Gastrocnemius medialis (tissue), 4 donors: Measurements from ENCODE around the gene PICK1. TPM values are rescaled to one million over a fixed set of nuclear protein-coding genes. Genes with fewer than 3 reads are reported as not detected.
"Not testable (repeated sequence)": the region's sequence is repeated elsewhere in the genome, so short reads cannot be mapped to it uniquely, and the experiment has no call there.

Experiments
- ATAC-seq, 2 donors: fragments of 150-250 bp; one replicate each; pipeline ENCODE4 v1.9.1; 2016
- DNase-seq, 2 donors: peaks; one replicate each; pipeline ENCODE4 v3.0.0-alpha.2; 2019
- H3K27ac ChIP-seq, 4 donors: fragments of 200-600 bp; sonication (generic); 1 replicate in 1 of 4; 2 replicates in 3 of 4; pipeline ENCODE4 v1.5.1; 2016 to 2018; ENCODE audit warnings: mild to moderate bottlenecking in 2 of 4, moderate library complexity in 1 of 4
- H3K27me3 ChIP-seq, 3 donors: fragments of 200-600 bp; sonication (generic) in 2 of 3; 1 replicate in 1 of 3; 2 replicates in 2 of 3; pipeline versions ENCODE4 v1.5.1 to v1.6.0; 2016 to 2019; ENCODE audit warnings: mild to moderate bottlenecking in 1 of 3, moderate library complexity in 1 of 3
- H3K36me3 ChIP-seq, 2 donors: fragments of 200-600 bp; sonication (generic) in 1 of 2; one replicate each; pipeline ENCODE4 v1.5.1; 2017 to 2018
- H3K4me1 ChIP-seq, 2 donors: fragments of 200-600 bp; sonication (generic) in 1 of 2; one replicate each; pipeline ENCODE4 v1.5.1; 2016 to 2017; ENCODE audit warnings: mild to moderate bottlenecking in 2 of 2
- H3K4me3 ChIP-seq, 4 donors: fragments of 200-600 bp; sonication (generic) in 3 of 4; 1 replicate in 1 of 4; 2 replicates in 3 of 4; pipeline ENCODE4 v1.5.1; 2016 to 2019; ENCODE audit warnings: mild to moderate bottlenecking in 2 of 4
- H3K9me3 ChIP-seq, 3 donors: fragments of 200-600 bp; sonication (generic) in 2 of 3; 1 replicate in 1 of 3; 2 replicates in 2 of 3; pipeline ENCODE4 v1.5.1; 2016 to 2019
- CTCF ChIP-seq, 5 experiments: fragments of 450-650 bp in 3 of 5; fragments of 200-600 bp in 2 of 5; sonication (generic) in 2 of 5; IDR thresholded peaks in 4 of 5; conservative IDR thresholded peaks in 1 of 5; 1 replicate in 4 of 5; 2 replicates in 1 of 5; pipeline ENCODE4 v1.5.1; 2016 to 2019; ENCODE audit warnings: antibody characterized with exemption in 5 of 5, mild to moderate bottlenecking in 3 of 5, moderate library complexity in 3 of 5
- POLR2A ChIP-seq, 2 donors: fragments of 450-650 bp; IDR thresholded peaks; one replicate each; pipeline ENCODE4 v1.6.1; 2017; ENCODE audit warnings: antibody characterized with exemption in 2 of 2, mild to moderate bottlenecking in 2 of 2, moderate library complexity in 2 of 2
- in situ Hi-C, 4 donors: fragments of 200-750 bp; cut with MboI; loops; one replicate each; pipeline versions ENCODE4 v1.15.0 to v1.8.0; 2017; ENCODE audit warnings: low sequenced_read_pairs in 4 of 4
- intact Hi-C: fragments of 100-400 bp; cut with DNase I; formaldehyde crosslinking; loops from one replicate; pipeline ENCODE4 v1.15.1; 2023; ENCODE audit warnings: low total_unique reads
- total RNA-seq, 4 donors: library from RNA; depleted of rRNA; stranded (reverse); fragments of >200 nt; gene quantifications; one replicate each; pipeline versions ENCODE4 v1.1.0 to v1.2.3, GENCODE V29; 2016

PICK1 gene
- total RNA-seq, 4 donors from 2014 or later = 36.4 to 63.8 (median 50.1) TPM

- in situ Hi-C loops = no loop called here
Observed at GRCh38 chr22:38036392-38037062, 20.7 kb upstream of the PICK1 start.

GRCh38 chr22:38037367-38038150, 19.6 kb upstream of the PICK1 start:
- H3K36me3 ChIP-seq, in situ Hi-C loops, intact Hi-C loops, DNase-seq, H3K27me3 ChIP-seq, H3K9me3 ChIP-seq, H3K4me3 ChIP-seq, ATAC-seq: not testable (repeated sequence)
- peaks cover 8 to 19% of the 10 kb centered on the region in 2 donors for H3K4me1 ChIP-seq
- peak overlapping the region in 3 of 4 donors; percentile 44 to 69 (median 67) for H3K27ac ChIP-seq

More at GRCh38 chr22:38036392-38037062, 20.7 kb upstream of the PICK1 start:
- Histone ChIP-seq H3K27me3 (no peaks in the 10 kb centered on the region), H3K36me3 (no peaks in the 10 kb centered on the region), H3K9me3 (no peaks in the 10 kb centered on the region), H3K4me1 (peaks cover 8 to 19% of the 10 kb centered on the region in 2 donors), H3K4me3 (no peak overlapping the region), H3K27ac (peak overlapping the region; percentile 3 to 45 (median 16))
- ATAC-seq = no peak
- intact Hi-C loops = no loop called here
- DNase-seq = no peak
- no peak for TF ChIP-seq CTCF (IDR thresholded peaks at IDR 0.05 in 4 of 5, conservative IDR thresholded peaks at IDR 0.05 in 1 of 5)

- DNase-seq (no peak), ATAC-seq (no peak)
- Histone ChIP-seq H3K9me3 (no peaks in the 10 kb centered on the region), H3K27ac (peak overlapping the region; percentile 44 to 69 (median 57)), H3K4me3 (no peak overlapping the region), H3K36me3 (no peaks in the 10 kb centered on the region), H3K4me1 (peaks cover 8 to 14% of the 10 kb centered on the region in 2 donors), H3K27me3 (no peaks in the 10 kb centered on the region)
- TF ChIP-seq POLR2A (IDR thresholded peaks at IDR 0.05) (no peak), CTCF (IDR thresholded peaks at IDR 0.05 in 4 of 5, conservative IDR thresholded peaks at IDR 0.05 in 1 of 5) (no peak)
- in situ Hi-C loops (no loop called here), intact Hi-C loops (no loop called here)
Observed at GRCh38 chr22:38038426-38038825, 18.8 kb upstream of the PICK1 start.

- Histone ChIP-seq H3K36me3 (no peaks in the 10 kb centered on the region), H3K4me3 (peak overlapping the region in 1 of 4 donors; percentile 5), H3K27me3 (no peaks in the 10 kb centered on the region), H3K27ac (peak overlapping the region; percentile 44 to 69 (median 57)), H3K4me1 (peaks cover under 1 to 11% of the 10 kb centered on the region in 2 donors), H3K9me3 (no peaks in the 10 kb centered on the region)
- DNase-seq (no peak), ATAC-seq (peak; percentile 23 to 28)
- intact Hi-C loops = no loop called here
- no peak for TF ChIP-seq CTCF (IDR thresholded peaks at IDR 0.05 in 4 of 5, conservative IDR thresholded peaks at IDR 0.05 in 1 of 5)
- TF ChIP-seq POLR2A (IDR thresholded peaks at IDR 0.05) = no peak
- in situ Hi-C loops = no loop called here
Observed at GRCh38 chr22:38038890-38039812, 18.1 kb upstream of the PICK1 start.
